ENCODE results near the gene ANAPC2.

DNA sequence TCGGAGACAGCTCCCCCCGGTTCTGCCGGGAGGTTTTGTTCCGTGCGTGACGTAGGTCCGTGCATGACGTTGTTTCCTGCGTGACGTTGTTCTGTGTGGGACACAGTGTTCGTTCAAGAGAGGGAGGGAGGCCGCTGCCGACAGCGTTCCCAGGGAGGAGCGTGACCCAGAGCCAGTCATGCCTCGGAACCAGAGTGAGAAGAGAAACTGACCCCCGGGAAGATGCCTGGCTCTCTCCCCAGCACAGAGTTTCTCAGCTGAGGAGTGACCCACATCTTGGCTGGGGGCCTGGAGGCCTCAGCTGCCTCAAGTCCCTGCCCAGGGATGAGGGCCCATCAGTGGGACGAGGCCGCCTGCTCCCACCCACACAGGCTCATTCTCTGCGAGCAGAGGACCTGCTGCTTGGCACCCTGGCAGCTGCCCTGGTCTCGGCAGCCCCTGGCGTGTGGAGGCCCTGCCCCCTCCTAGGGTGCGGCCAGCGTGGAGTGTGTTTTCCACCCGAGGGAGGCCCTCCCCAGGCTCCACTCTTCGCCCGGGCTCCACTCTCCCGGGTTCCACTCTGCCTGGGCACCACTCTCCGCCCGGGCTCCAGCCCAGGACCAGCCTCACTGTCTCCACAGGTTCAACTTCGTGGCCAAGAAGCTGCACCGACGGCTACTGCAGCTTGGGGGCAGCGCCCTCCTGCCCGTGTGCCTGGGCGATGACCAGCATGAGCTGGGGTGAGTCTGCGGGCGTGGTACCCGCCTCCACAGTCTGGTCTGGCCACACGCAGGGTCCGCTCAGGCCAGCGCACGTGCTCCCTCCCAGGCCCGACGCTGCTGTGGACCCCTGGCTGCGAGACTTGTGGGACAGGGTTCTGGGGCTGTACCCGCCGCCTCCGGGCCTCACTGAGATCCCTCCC lies 25.1 kb upstream of the ANAPC2 start:
- TF ChIP-seq CTCF (IDR thresholded peaks at IDR 0.05; ENCODE audit: borderline replicate concordance, extremely low read depth, low read length, poor library complexity, severe bottlenecking): peak; percentile 22
- no peak for TF ChIP-seq EZH2 (IDR thresholded peaks at IDR 0.05; ENCODE audit: borderline replicate concordance, low read depth, low read length, severe bottlenecking)

Measured in DND-41 (cell line).